SK-N-SH (cell line): ENCODE measurements around the gene CATSPERZ.

Experiments
- EZH2phosphoT487 ChIP-seq: fragments of 200-600 bp; sonication (generic); IDR thresholded peaks from 2 replicates; pipeline ENCODE4 v1.6.1; 2017; ENCODE audit warnings: low read depth, mixed run types, mild to moderate bottlenecking, antibody characterized with exemption, moderate library complexity, borderline replicate concordance
- FOXM1 ChIP-seq: IDR thresholded peaks from 2 replicates; pipeline ENCODE4 v1.4.0; 2012; ENCODE audit warnings: low read depth, mild to moderate bottlenecking
- NFIC ChIP-seq: IDR thresholded peaks from 2 replicates; pipeline ENCODE4 v1.4.0; 2012; ENCODE audit warnings: borderline replicate concordance
- NRF1 ChIP-seq: IDR thresholded peaks from 2 replicates; pipeline ENCODE4 v1.6.1; 2012; ENCODE audit warnings: low read depth, mild to moderate bottlenecking, low read length
- POLR2AphosphoS5 ChIP-seq: IDR thresholded peaks from 2 replicates; pipeline ENCODE4 v1.6.1; 2012; ENCODE audit warnings: low read depth, low read length
- RAD21 ChIP-seq: IDR thresholded peaks from 2 replicates; pipeline ENCODE4 v1.6.1; 2012; ENCODE audit warnings: mild to moderate bottlenecking, low read length
- RFX5 ChIP-seq: IDR thresholded peaks from 2 replicates; pipeline ENCODE4 v1.6.1; 2012; ENCODE audit warnings: mild to moderate bottlenecking, improper control_type of control experiment, low read length
- YY1 ChIP-seq: IDR thresholded peaks from 2 replicates; pipeline ENCODE4 v1.4.0; 2012; ENCODE audit warnings: low read depth, mild to moderate bottlenecking
- TF ChIP-seq, protein P1 (sequence below): fragments of 150-350 bp; IDR thresholded peaks from 2 replicates; pipeline ENCODE4 v1.6.1; 2016; ENCODE audit warnings: mild to moderate bottlenecking, low read depth, low read length
- TF ChIP-seq, protein P2 (sequence below): fragments of 200-600 bp; sonication (generic); IDR thresholded peaks from 2 replicates; pipeline ENCODE4 v1.6.1; 2017; ENCODE audit warnings: antibody characterized with exemption, mild to moderate bottlenecking, moderate library complexity
- TF ChIP-seq, protein P3 (sequence below): fragments of 150-350 bp; IDR thresholded peaks from 2 replicates; pipeline ENCODE4 v1.6.1; 2017; ENCODE audit warnings: antibody characterized with exemption, low read length, low read depth, borderline replicate concordance
- TF ChIP-seq, protein P4 (sequence below): IDR thresholded peaks from 2 replicates; pipeline ENCODE4 v1.4.0; 2012; ENCODE audit warnings: low read depth, borderline replicate concordance
- TF ChIP-seq, protein P5 (sequence below): IDR thresholded peaks from 2 replicates; pipeline ENCODE4 v1.6.1; 2012; ENCODE audit warnings: mild to moderate bottlenecking, low read depth, low read length, moderate library complexity
- TF ChIP-seq, protein P6 (sequence below): IDR thresholded peaks from 2 replicates; pipeline ENCODE4 v1.4.0; 2012; ENCODE audit warnings: low read depth, borderline replicate concordance

DNA sequence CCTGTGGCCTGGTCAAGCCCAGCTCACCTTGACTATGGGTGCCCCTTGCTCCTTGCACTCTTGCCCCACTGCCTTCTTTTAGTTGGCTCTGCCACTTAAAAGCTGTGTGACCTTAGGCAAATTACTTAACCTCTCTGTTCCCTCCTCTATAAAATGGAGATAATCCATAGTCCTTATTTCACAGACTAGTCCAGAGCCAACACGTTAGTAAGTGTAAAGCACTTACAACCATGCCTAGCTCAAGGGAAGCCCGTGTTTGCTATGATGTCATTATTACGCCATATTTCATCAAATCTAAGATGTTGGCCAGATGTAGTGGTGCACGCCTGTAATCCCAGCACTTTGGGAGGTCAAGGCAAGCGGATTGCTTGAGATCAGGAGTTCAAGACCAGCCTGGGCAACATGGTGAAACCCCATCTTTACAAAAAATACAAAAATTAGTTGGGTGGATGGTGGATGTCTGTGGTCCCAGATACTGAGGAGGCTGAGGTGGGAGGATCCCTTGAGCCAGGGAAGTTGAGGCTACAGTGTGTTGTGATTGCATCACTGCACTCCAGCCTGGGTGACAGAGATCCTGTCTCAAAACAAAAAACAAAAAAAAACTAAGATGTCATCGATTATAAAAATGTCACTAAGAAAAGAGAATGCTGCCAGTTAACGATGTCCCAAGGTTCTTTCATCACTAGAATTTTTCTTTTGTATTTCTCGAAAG lies 37.5 kb downstream of the CATSPERZ start:
- no peak for TF ChIP-seq EZH2phosphoT487
- TF ChIP-seq, protein P1, sequence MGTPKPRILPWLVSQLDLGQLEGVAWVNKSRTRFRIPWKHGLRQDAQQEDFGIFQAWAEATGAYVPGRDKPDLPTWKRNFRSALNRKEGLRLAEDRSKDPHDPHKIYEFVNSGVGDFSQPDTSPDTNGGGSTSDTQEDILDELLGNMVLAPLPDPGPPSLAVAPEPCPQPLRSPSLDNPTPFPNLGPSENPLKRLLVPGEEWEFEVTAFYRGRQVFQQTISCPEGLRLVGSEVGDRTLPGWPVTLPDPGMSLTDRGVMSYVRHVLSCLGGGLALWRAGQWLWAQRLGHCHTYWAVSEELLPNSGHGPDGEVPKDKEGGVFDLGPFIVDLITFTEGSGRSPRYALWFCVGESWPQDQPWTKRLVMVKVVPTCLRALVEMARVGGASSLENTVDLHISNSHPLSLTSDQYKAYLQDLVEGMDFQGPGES, result no peak
- TF ChIP-seq, protein P2, sequence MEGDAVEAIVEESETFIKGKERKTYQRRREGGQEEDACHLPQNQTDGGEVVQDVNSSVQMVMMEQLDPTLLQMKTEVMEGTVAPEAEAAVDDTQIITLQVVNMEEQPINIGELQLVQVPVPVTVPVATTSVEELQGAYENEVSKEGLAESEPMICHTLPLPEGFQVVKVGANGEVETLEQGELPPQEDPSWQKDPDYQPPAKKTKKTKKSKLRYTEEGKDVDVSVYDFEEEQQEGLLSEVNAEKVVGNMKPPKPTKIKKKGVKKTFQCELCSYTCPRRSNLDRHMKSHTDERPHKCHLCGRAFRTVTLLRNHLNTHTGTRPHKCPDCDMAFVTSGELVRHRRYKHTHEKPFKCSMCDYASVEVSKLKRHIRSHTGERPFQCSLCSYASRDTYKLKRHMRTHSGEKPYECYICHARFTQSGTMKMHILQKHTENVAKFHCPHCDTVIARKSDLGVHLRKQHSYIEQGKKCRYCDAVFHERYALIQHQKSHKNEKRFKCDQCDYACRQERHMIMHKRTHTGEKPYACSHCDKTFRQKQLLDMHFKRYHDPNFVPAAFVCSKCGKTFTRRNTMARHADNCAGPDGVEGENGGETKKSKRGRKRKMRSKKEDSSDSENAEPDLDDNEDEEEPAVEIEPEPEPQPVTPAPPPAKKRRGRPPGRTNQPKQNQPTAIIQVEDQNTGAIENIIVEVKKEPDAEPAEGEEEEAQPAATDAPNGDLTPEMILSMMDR, result no peak
- TF ChIP-seq RAD21, result no peak
- TF ChIP-seq, protein P3, sequence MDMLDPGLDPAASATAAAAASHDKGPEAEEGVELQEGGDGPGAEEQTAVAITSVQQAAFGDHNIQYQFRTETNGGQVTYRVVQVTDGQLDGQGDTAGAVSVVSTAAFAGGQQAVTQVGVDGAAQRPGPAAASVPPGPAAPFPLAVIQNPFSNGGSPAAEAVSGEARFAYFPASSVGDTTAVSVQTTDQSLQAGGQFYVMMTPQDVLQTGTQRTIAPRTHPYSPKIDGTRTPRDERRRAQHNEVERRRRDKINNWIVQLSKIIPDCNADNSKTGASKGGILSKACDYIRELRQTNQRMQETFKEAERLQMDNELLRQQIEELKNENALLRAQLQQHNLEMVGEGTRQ, result no peak
- TF ChIP-seq, protein P4, sequence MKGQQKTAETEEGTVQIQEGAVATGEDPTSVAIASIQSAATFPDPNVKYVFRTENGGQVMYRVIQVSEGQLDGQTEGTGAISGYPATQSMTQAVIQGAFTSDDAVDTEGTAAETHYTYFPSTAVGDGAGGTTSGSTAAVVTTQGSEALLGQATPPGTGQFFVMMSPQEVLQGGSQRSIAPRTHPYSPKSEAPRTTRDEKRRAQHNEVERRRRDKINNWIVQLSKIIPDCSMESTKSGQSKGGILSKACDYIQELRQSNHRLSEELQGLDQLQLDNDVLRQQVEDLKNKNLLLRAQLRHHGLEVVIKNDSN, result no peak
- TF ChIP-seq YY1, result no peak
- no peak for TF ChIP-seq NFIC
- TF ChIP-seq NRF1, result no peak
- no peak for TF ChIP-seq RFX5
- TF ChIP-seq, protein P5, sequence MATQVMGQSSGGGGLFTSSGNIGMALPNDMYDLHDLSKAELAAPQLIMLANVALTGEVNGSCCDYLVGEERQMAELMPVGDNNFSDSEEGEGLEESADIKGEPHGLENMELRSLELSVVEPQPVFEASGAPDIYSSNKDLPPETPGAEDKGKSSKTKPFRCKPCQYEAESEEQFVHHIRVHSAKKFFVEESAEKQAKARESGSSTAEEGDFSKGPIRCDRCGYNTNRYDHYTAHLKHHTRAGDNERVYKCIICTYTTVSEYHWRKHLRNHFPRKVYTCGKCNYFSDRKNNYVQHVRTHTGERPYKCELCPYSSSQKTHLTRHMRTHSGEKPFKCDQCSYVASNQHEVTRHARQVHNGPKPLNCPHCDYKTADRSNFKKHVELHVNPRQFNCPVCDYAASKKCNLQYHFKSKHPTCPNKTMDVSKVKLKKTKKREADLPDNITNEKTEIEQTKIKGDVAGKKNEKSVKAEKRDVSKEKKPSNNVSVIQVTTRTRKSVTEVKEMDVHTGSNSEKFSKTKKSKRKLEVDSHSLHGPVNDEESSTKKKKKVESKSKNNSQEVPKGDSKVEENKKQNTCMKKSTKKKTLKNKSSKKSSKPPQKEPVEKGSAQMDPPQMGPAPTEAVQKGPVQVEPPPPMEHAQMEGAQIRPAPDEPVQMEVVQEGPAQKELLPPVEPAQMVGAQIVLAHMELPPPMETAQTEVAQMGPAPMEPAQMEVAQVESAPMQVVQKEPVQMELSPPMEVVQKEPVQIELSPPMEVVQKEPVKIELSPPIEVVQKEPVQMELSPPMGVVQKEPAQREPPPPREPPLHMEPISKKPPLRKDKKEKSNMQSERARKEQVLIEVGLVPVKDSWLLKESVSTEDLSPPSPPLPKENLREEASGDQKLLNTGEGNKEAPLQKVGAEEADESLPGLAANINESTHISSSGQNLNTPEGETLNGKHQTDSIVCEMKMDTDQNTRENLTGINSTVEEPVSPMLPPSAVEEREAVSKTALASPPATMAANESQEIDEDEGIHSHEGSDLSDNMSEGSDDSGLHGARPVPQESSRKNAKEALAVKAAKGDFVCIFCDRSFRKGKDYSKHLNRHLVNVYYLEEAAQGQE, result no peak
- TF ChIP-seq, protein P6, sequence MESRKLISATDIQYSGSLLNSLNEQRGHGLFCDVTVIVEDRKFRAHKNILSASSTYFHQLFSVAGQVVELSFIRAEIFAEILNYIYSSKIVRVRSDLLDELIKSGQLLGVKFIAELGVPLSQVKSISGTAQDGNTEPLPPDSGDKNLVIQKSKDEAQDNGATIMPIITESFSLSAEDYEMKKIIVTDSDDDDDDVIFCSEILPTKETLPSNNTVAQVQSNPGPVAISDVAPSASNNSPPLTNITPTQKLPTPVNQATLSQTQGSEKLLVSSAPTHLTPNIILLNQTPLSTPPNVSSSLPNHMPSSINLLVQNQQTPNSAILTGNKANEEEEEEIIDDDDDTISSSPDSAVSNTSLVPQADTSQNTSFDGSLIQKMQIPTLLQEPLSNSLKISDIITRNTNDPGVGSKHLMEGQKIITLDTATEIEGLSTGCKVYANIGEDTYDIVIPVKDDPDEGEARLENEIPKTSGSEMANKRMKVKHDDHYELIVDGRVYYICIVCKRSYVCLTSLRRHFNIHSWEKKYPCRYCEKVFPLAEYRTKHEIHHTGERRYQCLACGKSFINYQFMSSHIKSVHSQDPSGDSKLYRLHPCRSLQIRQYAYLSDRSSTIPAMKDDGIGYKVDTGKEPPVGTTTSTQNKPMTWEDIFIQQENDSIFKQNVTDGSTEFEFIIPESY, result no peak
- no peak for TF ChIP-seq POLR2AphosphoS5
- no peak for TF ChIP-seq FOXM1
